HUES48 (cell line): ENCODE data around the gene FZD1.

ENCODE experiments used
- H3K27ac ChIP-seq: one replicate; pipeline ENCODE4 v1.7.0; 2013; ENCODE audit warnings: low read depth, low read length, inconsistent platforms
- H3K27me3 ChIP-seq: 2 replicates; pipeline ENCODE4 v1.6.1; 2013; ENCODE audit warnings: mild to moderate bottlenecking, low read length; ENCODE audit not compliant: control insufficient read depth, insufficient read depth
- H3K36me3 ChIP-seq: 2 replicates; pipeline ENCODE4 v1.6.1; 2013; ENCODE audit warnings: low read length; ENCODE audit not compliant: control insufficient read depth, insufficient read depth
- H3K4me1 ChIP-seq: 2 replicates; pipeline ENCODE4 v1.6.1; 2013; ENCODE audit warnings: mild to moderate bottlenecking, low read length; ENCODE audit not compliant: control insufficient read depth, insufficient read depth
- H3K4me3 ChIP-seq: 2 replicates; pipeline ENCODE4 v1.5.1; 2013; ENCODE audit warnings: mild to moderate bottlenecking, low read depth, low read length
- H3K9ac ChIP-seq: 2 replicates; pipeline ENCODE4 v1.6.1; 2013; ENCODE audit warnings: mild to moderate bottlenecking, low read depth, low read length, moderate library complexity
- H3K9me3 ChIP-seq: 2 replicates; pipeline ENCODE4 v1.6.1; 2013; ENCODE audit warnings: low read length; ENCODE audit not compliant: control insufficient read depth, insufficient read depth

Gene FZD1

DNA sequence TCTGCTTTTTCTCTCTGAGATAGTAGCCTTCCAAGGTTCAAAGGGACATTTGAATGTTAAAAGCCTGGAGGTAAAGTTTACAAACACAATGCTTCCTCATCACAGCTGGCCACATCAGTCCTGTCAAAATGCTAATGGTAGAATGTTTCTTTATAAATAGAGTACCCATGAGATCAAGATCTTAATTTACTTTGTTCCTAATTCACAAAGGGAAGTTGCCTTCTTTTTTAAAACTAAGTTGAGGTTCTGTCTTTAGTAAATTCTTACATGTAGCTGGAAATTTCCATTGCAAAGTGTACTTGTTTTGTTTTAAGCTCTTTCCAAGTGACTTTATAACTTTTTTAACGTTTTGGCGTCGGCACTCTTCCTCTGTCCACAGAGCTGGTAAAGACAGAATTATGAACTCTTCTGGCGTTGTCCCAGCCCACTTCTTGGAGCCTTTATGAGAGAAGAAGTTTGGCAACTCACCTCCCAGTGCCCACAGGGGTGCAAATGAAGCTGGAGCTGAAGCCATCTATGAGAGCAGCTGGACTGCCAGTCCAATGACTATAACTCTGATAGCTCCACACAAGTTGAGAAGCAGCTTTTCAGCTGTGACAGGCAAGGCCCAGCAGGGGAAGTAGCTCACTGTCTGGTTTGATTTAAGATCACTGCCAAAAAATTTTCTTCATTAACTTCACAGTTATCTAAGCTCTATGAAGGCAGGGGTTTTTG lies 23.3 kb downstream of the FZD1 start:
- Histone ChIP-seq H3K9me3 (no peaks in the 10 kb centered on the region), H3K27me3 (peaks cover 42% of the 10 kb centered on the region), H3K9ac (no peak overlapping the region), H3K36me3 (no peaks in the 10 kb centered on the region), H3K4me1 (0 out of 2 replicates have a peak, but pooled peaks cover 9% of the 10 kb centered on the region), H3K27ac (no peak overlapping the region), H3K4me3 (no peak overlapping the region)

DNA sequence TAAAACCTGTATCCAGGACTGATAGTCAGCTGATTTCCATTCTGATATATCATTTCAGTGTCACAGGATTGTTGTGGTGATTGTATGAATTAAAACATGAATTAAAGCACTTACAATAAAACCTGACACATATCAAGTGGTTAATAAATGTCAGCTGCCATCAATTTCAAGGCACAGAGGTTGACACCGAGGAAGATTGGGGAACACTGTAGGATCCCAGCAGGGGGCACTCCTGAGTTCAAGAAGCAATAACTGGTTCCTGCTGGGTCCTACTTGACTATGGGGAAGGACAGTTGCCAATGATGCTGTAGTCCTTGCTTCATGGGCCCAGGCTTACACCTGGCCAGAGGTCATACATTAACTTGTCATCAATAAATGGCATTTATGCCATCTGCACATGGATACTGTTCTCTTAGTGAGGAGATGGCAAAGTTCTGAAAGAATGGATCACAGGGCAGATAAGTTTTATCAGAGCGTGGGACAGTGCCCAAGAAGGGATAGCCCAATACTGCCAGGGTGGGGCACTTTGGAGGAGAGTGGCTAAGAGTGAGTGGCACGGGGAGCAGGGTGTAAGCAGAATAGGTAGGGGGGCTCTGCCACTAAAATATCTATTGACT lies 24.1 kb downstream of the FZD1 start:
- H3K4me3 ChIP-seq = no peak overlapping the region
- H3K27me3 ChIP-seq = peaks cover 34% of the 10 kb centered on the region
- no peaks in the 10 kb centered on the region for H3K36me3 ChIP-seq
- H3K27ac ChIP-seq = no peak overlapping the region
- H3K9me3 ChIP-seq = no peaks in the 10 kb centered on the region
- H3K4me1 ChIP-seq = 0 out of 2 replicates have a peak, but pooled peaks cover 9% of the 10 kb centered on the region
- no peak overlapping the region for H3K9ac ChIP-seq

GRCh38 chr7:91289633-91290254 lies 25.5 kb downstream of the FZD1 start:
- H3K4me3 ChIP-seq = no peak overlapping the region
- peaks cover 24% of the 10 kb centered on the region for H3K27me3 ChIP-seq
- no peaks in the 10 kb centered on the region for H3K9me3 ChIP-seq
- no peaks in the 10 kb centered on the region for H3K36me3 ChIP-seq
- no peak overlapping the region for H3K9ac ChIP-seq
- 0 out of 2 replicates have a peak, but pooled peaks cover 9% of the 10 kb centered on the region for H3K4me1 ChIP-seq
- H3K27ac ChIP-seq = no peak overlapping the region

DNA sequence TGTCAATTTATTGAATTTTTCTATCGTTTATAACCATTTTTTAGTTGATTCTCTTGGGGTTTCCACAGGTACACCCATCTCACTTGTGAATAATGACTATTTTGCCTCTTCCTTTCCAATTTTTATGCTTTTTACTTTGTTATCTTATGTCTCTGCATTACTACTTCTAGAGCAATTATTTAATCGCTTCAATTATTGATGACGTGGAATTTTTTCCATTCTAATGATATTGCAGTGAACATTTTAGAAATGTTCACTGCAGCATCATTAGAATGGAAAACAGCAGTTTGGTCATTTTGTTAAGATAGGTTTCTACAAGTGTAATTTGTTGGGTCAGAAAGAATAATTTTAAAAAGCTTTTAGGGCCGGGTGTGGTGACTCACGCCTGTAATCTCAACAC lies 27.1 kb downstream of the FZD1 start:
- H3K27me3 ChIP-seq = peaks cover 9% of the 10 kb centered on the region
- H3K9ac ChIP-seq = no peak overlapping the region
- H3K36me3 ChIP-seq = no peaks in the 10 kb centered on the region
- no peaks in the 10 kb centered on the region for H3K9me3 ChIP-seq
- H3K27ac ChIP-seq = no peak overlapping the region
- H3K4me1 ChIP-seq = 0 out of 2 replicates have a peak, but pooled peaks cover 6% of the 10 kb centered on the region
- H3K4me3 ChIP-seq = no peak overlapping the region

GRCh38 chr7:91291902-91292301 lies 27.7 kb downstream of the FZD1 start:
- Histone ChIP-seq H3K4me1 (no peaks in the 10 kb centered on the region), H3K4me3 (no peak overlapping the region), H3K36me3 (no peaks in the 10 kb centered on the region), H3K27ac (no peak overlapping the region), H3K27me3 (peaks cover 3% of the 10 kb centered on the region), H3K9me3 (no peaks in the 10 kb centered on the region), H3K9ac (no peak overlapping the region)

GRCh38 chr7:91292506-91292905 lies 28.3 kb downstream of the FZD1 start:
- H3K4me1 ChIP-seq = no peaks in the 10 kb centered on the region
- no peaks in the 10 kb centered on the region for H3K36me3 ChIP-seq
- H3K27me3 ChIP-seq = no peaks in the 10 kb centered on the region

GRCh38 chr7:91293136-91293535 lies 28.9 kb downstream of the FZD1 start:
- Histone ChIP-seq H3K36me3 (no peaks in the 10 kb centered on the region), H3K4me1 (no peaks in the 10 kb centered on the region), H3K9ac (no peak overlapping the region), H3K9me3 (no peaks in the 10 kb centered on the region), H3K27me3 (no peaks in the 10 kb centered on the region), H3K27ac (no peak overlapping the region), H3K4me3 (no peak overlapping the region)

More at GRCh38 chr7:91292506-91292905, 28.3 kb downstream of the FZD1 start:
- H3K27ac ChIP-seq = no peak overlapping the region
- H3K4me3 ChIP-seq = no peak overlapping the region
- no peaks in the 10 kb centered on the region for H3K9me3 ChIP-seq
- no peak overlapping the region for H3K9ac ChIP-seq

DNA sequence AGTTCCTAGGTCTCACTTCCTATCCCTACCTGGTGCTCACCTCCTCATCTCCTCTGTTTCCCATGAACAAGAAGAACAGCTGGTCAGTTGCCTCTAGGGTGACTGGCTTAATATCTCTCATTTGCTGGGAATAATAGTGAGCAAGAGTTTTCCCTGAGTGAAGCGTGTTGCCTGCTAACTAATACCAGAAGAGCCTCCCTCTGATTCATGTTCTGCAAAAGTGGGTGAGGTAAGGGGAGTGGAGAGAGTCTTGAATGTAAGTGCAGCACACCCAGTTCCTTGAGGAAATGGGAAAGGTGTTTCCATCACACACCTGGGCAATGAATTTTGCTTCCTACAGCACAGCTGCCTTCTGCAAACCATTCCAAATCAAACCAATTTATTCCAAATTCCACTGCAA lies 29.6 kb downstream of the FZD1 start:
- H3K4me3 ChIP-seq = no peak overlapping the region
- H3K36me3 ChIP-seq = no peaks in the 10 kb centered on the region
- no peak overlapping the region for H3K9ac ChIP-seq
- H3K4me1 ChIP-seq = no peaks in the 10 kb centered on the region
- H3K27me3 ChIP-seq = no peaks in the 10 kb centered on the region
- H3K27ac ChIP-seq = no peak overlapping the region
- no peaks in the 10 kb centered on the region for H3K9me3 ChIP-seq

DNA sequence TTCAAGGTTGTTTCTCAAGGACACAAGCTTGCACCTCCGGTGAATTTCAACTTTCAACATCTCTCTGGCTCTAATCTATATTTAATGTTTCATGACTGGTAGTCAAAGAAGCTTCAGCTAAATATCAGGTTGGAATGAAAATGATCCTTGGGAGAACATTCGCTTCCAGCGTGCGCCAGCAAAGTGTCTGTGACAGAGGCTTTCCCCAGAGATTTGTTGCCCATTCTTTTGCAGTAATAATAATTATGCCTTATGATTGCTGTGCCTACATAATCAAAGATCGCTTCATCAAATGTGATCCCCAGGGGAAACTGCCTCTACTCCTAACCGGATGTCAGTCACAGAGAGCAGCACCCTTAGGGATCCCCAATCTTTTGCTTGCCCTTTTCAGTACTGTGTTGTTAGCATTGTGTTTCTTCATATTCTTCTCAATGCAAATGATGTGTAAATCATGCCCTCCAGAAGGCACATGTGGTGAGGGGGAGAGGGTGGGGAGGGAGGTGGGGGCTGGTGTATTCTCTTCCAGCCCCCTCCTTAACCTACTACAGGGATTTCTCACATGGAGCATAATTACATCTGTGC lies 30.5 kb downstream of the FZD1 start:
- H3K27me3 ChIP-seq = no peaks in the 10 kb centered on the region
- no peak overlapping the region for H3K27ac ChIP-seq
- H3K4me1 ChIP-seq = no peaks in the 10 kb centered on the region
- H3K4me3 ChIP-seq = no peak overlapping the region
- H3K36me3 ChIP-seq = no peaks in the 10 kb centered on the region
- no peak overlapping the region for H3K9ac ChIP-seq
- H3K9me3 ChIP-seq = no peaks in the 10 kb centered on the region

DNA sequence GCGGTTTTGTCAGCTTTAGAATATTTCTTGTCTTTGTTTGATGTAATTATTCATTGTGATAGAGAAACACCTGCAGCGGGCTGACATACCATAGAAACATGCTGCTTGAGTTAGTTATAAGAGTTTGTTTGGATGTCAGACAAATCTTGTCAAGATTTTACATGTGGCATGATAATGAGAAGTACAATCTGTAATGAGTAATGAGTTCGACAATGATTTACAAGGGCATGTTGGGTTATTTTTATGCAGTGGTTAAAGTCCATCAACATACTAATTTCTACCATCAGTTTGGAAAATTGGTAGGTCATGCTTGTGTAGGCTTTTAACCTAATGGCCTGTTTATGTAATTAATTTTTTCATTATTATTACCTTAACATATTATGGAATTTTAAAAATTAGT lies 31.3 kb downstream of the FZD1 start:
- Histone ChIP-seq H3K27me3 (no peaks in the 10 kb centered on the region), H3K4me3 (no peak overlapping the region), H3K36me3 (no peaks in the 10 kb centered on the region), H3K4me1 (no peaks in the 10 kb centered on the region), H3K27ac (no peak overlapping the region), H3K9ac (no peak overlapping the region), H3K9me3 (no peaks in the 10 kb centered on the region)

GRCh38 chr7:91297939-91298338 lies 33.7 kb downstream of the FZD1 start:
- no peaks in the 10 kb centered on the region for H3K36me3 ChIP-seq
- H3K4me1 ChIP-seq = peaks cover 5% of the 10 kb centered on the region; the same call in 1 of the 2 replicates
- no peaks in the 10 kb centered on the region for H3K27me3 ChIP-seq
- H3K9ac ChIP-seq = no peak overlapping the region
- no peaks in the 10 kb centered on the region for H3K9me3 ChIP-seq
- H3K4me3 ChIP-seq = no peak overlapping the region
- no peak overlapping the region for H3K27ac ChIP-seq
